ENCODE data around the gene ADGB.

The ADGB gene

DNA sequence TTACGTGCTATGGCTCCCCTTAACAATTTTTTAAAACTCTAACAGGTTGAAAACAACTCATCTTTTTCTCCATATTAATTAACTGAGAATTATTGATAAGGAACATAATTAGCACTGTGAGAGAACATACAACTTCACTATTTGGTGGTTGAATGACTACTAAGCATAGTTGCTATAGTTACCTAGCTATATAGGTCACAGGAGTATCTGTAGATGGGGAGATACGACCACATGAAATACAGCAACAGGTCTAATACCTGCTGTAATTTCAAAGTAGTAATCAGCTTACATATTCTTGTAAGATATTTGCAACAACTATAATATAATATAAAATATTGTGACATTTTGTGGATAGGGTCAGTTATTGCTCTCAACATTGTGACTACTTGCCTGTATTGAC, 102.9 kb downstream of the ADGB start:
- no peak for DNase-seq (ENCODE audit: low read depth, low spot score)
- in situ Hi-C loops (cut with HindIII; ENCODE audit: low sequenced_read_pairs): no loop called here
- H3K4me3 ChIP-seq (ENCODE audit: low read depth, low read length): no peak overlapping the region
- TF ChIP-seq, protein P1, sequence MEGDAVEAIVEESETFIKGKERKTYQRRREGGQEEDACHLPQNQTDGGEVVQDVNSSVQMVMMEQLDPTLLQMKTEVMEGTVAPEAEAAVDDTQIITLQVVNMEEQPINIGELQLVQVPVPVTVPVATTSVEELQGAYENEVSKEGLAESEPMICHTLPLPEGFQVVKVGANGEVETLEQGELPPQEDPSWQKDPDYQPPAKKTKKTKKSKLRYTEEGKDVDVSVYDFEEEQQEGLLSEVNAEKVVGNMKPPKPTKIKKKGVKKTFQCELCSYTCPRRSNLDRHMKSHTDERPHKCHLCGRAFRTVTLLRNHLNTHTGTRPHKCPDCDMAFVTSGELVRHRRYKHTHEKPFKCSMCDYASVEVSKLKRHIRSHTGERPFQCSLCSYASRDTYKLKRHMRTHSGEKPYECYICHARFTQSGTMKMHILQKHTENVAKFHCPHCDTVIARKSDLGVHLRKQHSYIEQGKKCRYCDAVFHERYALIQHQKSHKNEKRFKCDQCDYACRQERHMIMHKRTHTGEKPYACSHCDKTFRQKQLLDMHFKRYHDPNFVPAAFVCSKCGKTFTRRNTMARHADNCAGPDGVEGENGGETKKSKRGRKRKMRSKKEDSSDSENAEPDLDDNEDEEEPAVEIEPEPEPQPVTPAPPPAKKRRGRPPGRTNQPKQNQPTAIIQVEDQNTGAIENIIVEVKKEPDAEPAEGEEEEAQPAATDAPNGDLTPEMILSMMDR (IDR thresholded peaks at IDR 0.05; ENCODE audit: low read depth, low read length): no peak

GRCh38 chr6:146709036-146709622, 110.4 kb downstream of the ADGB start:
- no peak overlapping the region for H3K4me3 ChIP-seq (ENCODE audit: low read depth, low read length)
- no peak for DNase-seq (ENCODE audit: low read depth, low spot score)
- in situ Hi-C loops (cut with HindIII; ENCODE audit: low sequenced_read_pairs): no loop called here
- TF ChIP-seq, protein P1 (IDR thresholded peaks at IDR 0.05; ENCODE audit: low read depth, low read length): no peak

- DNase-seq (ENCODE audit: low read depth, low spot score): no peak
- in situ Hi-C loops (cut with HindIII; ENCODE audit: low sequenced_read_pairs): no loop called here
- H3K4me3 ChIP-seq (ENCODE audit: low read depth, low read length): no peak overlapping the region
- TF ChIP-seq, protein P1 (IDR thresholded peaks at IDR 0.05; ENCODE audit: low read depth, low read length): no peak
Observed at GRCh38 chr6:146719387-146719786, 120.6 kb downstream of the ADGB start.

GRCh38 chr6:146739696-146740095, 140.9 kb downstream of the ADGB start:
- H3K4me3 ChIP-seq (ENCODE audit: low read depth, low read length): no peak overlapping the region
- TF ChIP-seq, protein P1 (IDR thresholded peaks at IDR 0.05; ENCODE audit: low read depth, low read length): no peak
- in situ Hi-C loops (cut with HindIII; ENCODE audit: low sequenced_read_pairs): no loop called here
- no peak for DNase-seq (ENCODE audit: low read depth, low spot score)

DNA sequence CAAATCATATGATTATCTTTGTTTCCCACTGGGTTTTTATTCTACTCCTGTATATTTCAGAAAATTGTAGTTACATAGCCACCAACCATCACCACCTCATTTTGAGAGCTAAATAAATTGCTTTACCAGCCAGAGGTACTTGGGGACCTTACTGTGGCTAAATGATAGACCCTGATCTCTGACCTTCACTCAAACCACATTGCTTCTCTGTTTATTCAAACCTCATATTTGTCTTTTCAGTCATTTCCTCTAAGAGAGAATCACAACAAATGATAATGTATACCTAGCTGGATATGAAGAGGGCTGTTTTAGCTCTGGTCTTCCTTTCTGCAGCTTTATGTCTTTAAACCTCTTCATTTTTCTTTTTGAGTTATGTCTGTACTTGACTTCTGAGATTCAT, 142.8 kb downstream of the ADGB start:
- DNase-seq (ENCODE audit: low read depth, low spot score): peak; percentile 12
- in situ Hi-C loops (cut with HindIII; ENCODE audit: low sequenced_read_pairs): no loop called here
- no peak overlapping the region for H3K4me3 ChIP-seq (ENCODE audit: low read depth, low read length)
- TF ChIP-seq, protein P1 (IDR thresholded peaks at IDR 0.05; ENCODE audit: low read depth, low read length): no peak

DNA sequence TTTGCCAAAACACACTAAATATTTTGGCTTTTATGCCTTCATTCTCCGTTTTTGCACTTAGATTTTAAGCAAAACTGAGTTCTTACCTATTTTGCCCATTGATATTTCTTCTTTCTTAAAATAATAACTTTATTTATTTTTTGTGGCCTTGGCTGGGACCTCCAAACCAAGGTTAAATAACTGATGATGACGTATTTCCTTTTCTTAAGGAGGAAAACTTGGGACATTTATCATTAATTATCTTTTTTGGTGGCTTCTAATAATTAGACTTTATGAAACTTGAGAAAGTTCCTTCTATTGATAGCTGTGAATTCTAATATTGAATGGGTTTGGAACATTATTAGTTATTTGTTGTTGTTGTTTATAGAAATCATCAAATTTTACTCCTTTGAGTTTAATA, 154.5 kb downstream of the ADGB start:
- in situ Hi-C loops (cut with HindIII; ENCODE audit: low sequenced_read_pairs): no loop called here
- DNase-seq (ENCODE audit: low read depth, low spot score): no peak
- TF ChIP-seq, protein P1 (IDR thresholded peaks at IDR 0.05; ENCODE audit: low read depth, low read length): no peak
- no peak overlapping the region for H3K4me3 ChIP-seq (ENCODE audit: low read depth, low read length)

GRCh38 chr6:146767632-146768031, 168.9 kb downstream of the ADGB start:
- DNase-seq (ENCODE audit: low read depth, low spot score): no peak
- no peak overlapping the region for H3K4me3 ChIP-seq (ENCODE audit: low read depth, low read length)
- TF ChIP-seq, protein P1 (IDR thresholded peaks at IDR 0.05; ENCODE audit: low read depth, low read length): no peak
- in situ Hi-C loops (cut with HindIII; ENCODE audit: low sequenced_read_pairs): no loop called here

Measured in astrocyte of the spinal cord (primary cell).